B cell (primary cell): Measurements from ENCODE around the gene TEX35.

ENCODE experiments used
- CTCF ChIP-seq: fragments of 200-600 bp; IDR thresholded peaks from one replicate; pipeline ENCODE4 v1.8.0; 2022; ENCODE audit warnings: antibody characterized with exemption, mild to moderate bottlenecking
- EZH2 ChIP-seq: IDR thresholded peaks from 2 replicates; pipeline ENCODE4 v1.6.1; 2012; ENCODE audit warnings: borderline replicate concordance, low read depth, mild to moderate bottlenecking, moderate library complexity, low read length; ENCODE audit not compliant: insufficient read depth, poor library complexity, severe bottlenecking

GRCh38 chr1:178500936-178501554 lies 11.9 kb upstream of the TEX35 start:
- no peak for TF ChIP-seq CTCF
- TF ChIP-seq EZH2 = no peak
